Head of caudate nucleus (tissue), 42 donors: ENCODE measurements around the gene TMA7B.

Source experiments
- DNase-seq, 42 donors: peaks; one replicate each; pipeline versions ENCODE4 v3.0.0 to v3.0.0-alpha.2; 2020 to 2021; ENCODE audit warnings: mixed read lengths in 7 of 42
- intact Hi-C: fragments of 100-400 bp; cut with DNase I; formaldehyde crosslinking; loops from one replicate; pipeline ENCODE4 v1.15.0; 2022

TMA7B gene

GRCh38 chr22:39994041-39994565, 33.9 kb downstream of the TMA7B start:
- DNase-seq: no peak
- intact Hi-C loops: no loop called here

GRCh38 chr22:39994566-39995392, 34.6 kb downstream of the TMA7B start, which contains the start of gene FAM83F:
TSS of gene FAM83F (plus strand) at chr22:39994954. CDS start at chr22:39995043, 89 bp downstream.
- intact Hi-C loops: no loop called here
- DNase-seq: no peak

- DNase-seq: no peak
- intact Hi-C loops: no loop called here
Observed at GRCh38 chr22:39995393-39996252, 35.4 kb downstream of the TMA7B start.

GRCh38 chr22:39996732-39997131, 36.5 kb downstream of the TMA7B start:
- no peak for DNase-seq
- intact Hi-C loops: no loop called here

- no peak for DNase-seq
- intact Hi-C loops: no loop called here
Observed at GRCh38 chr22:39997421-39997820, 37.2 kb downstream of the TMA7B start.

GRCh38 chr22:39997939-39998726, 37.9 kb downstream of the TMA7B start:
- DNase-seq: no peak
- intact Hi-C loops: no loop called here

GRCh38 chr22:39999144-39999757, 39.1 kb downstream of the TMA7B start:
- intact Hi-C loops: no loop called here
- no peak for DNase-seq

- DNase-seq: no peak
- intact Hi-C loops: no loop called here
Observed at GRCh38 chr22:40000171-40000570, 40.0 kb downstream of the TMA7B start.

- no peak for DNase-seq
- intact Hi-C loops: no loop called here
Observed at GRCh38 chr22:40001106-40001505, 40.9 kb downstream of the TMA7B start.

GRCh38 chr22:40001800-40002577, 41.8 kb downstream of the TMA7B start:
- intact Hi-C loops: no loop called here
- DNase-seq: no peak

- no peak for DNase-seq
- intact Hi-C loops: no loop called here
Observed at GRCh38 chr22:40002935-40003715, 42.9 kb downstream of the TMA7B start.

- DNase-seq: no peak
- intact Hi-C loops: no loop called here
Observed at GRCh38 chr22:40004836-40005235, 44.6 kb downstream of the TMA7B start.

- intact Hi-C loops: no loop called here
- no peak for DNase-seq
Observed at GRCh38 chr22:40006641-40007040, 46.4 kb downstream of the TMA7B start.

GRCh38 chr22:40007853-40008710, 47.9 kb downstream of the TMA7B start:
- intact Hi-C loops: no loop called here
- DNase-seq: no peak

- intact Hi-C loops: no loop called here
- no peak for DNase-seq
Observed at GRCh38 chr22:40008726-40009291, 48.6 kb downstream of the TMA7B start.

GRCh38 chr22:40009292-40009774, 49.1 kb downstream of the TMA7B start:
- no peak for DNase-seq
- intact Hi-C loops: no loop called here
